Measurements from ENCODE around the gene DNMT3L. TPM values are rescaled to one million over a fixed set of nuclear protein-coding genes. Genes with fewer than 3 reads are reported as not detected.
"Not testable (repeated sequence)": the region's sequence is repeated elsewhere in the genome, so short reads cannot be mapped to it uniquely, and the experiment has no call there.

Gene DNMT3L
- total and polyA plus RNA-seq, 2 donors = not detected

GRCh38 chr21:44197156-44197516, 64.6 kb downstream of the DNMT3L start:
- H3K4me1 ChIP-seq (ENCODE audit: insufficient read depth); H3K36me3 ChIP-seq (ENCODE audit: insufficient read depth); DNase-seq (ENCODE audit: extremely low spot score); H3K27ac ChIP-seq (ENCODE audit: low read depth); H3K4me3 ChIP-seq (ENCODE audit: low read depth, low read length): not testable (repeated sequence)
- 69% methylated on average over 10 of the region's 21 CpGs for WGBS

Small RNAs within 50 kb of the gene (small RNA-seq; reads per million reads assigned to genes)
- gene AP001059.3 = not detected

Other genes starting within 250 kb of the DNMT3L start
- gene TRAPPC10, start 249.6 kb downstream of the DNMT3L start, total RNA-seq = 27.8 TPM
- gene TRAPPC10, start 249.6 kb downstream of the DNMT3L start, polyA plus RNA-seq = 11.2 TPM
- gene PWP2, start 154.5 kb downstream of the DNMT3L start, total RNA-seq = 9.2 TPM
- 8.6 TPM for gene PWP2, start 154.5 kb downstream of the DNMT3L start, polyA plus RNA-seq
- gene GATD3, start 128.2 kb downstream of the DNMT3L start, total RNA-seq = 20.9 TPM
- gene GATD3, start 128.2 kb downstream of the DNMT3L start, polyA plus RNA-seq = 52.0 TPM
- 2.7 TPM for gene ICOSLG, start 21.0 kb downstream of the DNMT3L start, total RNA-seq
- gene ICOSLG, start 21.0 kb downstream of the DNMT3L start, polyA plus RNA-seq = 1.3 TPM
- 0.11 TPM for gene AIRE, start 24.0 kb upstream of the DNMT3L start, total RNA-seq
- 0.03 TPM for gene AIRE, start 24.0 kb upstream of the DNMT3L start, polyA plus RNA-seq
- 74.8 TPM for gene PFKL, start 38.2 kb upstream of the DNMT3L start, total RNA-seq
- gene PFKL, start 38.2 kb upstream of the DNMT3L start, polyA plus RNA-seq = 116 TPM
- 10.1 TPM for gene CFAP410, start 77.5 kb upstream of the DNMT3L start, total RNA-seq
- 43.7 TPM for gene CFAP410, start 77.5 kb upstream of the DNMT3L start, polyA plus RNA-seq
- gene TRPM2, start 91.7 kb upstream of the DNMT3L start, total RNA-seq = 1.2 TPM
- 3.3 TPM for gene TRPM2, start 91.7 kb upstream of the DNMT3L start, polyA plus RNA-seq
- gene LRRC3, start 193.6 kb upstream of the DNMT3L start, total RNA-seq = 1.5 TPM
- gene LRRC3, start 193.6 kb upstream of the DNMT3L start, polyA plus RNA-seq = 4.1 TPM

Measured in urinary bladder (tissue), 4 donors.